Activated CD8-positive, alpha-beta T cell treated with anti-CD3 and anti-CD28 coated beads, Interleukin-2, amount 10 ng/mL, durations not matched to agents 7 days and 5 days (primary cell): ENCODE results near the gene PJVK. TPM values are rescaled to one million over a fixed set of nuclear protein-coding genes. Genes with fewer than 3 reads are reported as not detected.
A peak's percentile ranks its signal among the peaks of the same experiment; 100 is the strongest.
"Not testable (repeated sequence)": the region's sequence is repeated elsewhere in the genome, so short reads cannot be mapped to it uniquely, and the experiment has no call there.

Source experiments
- ATAC-seq: fragments of 150-1000 bp; cut with Tn5 transposase; one replicate; pipeline ENCODE4 v1.10.0; 2021; ENCODE audit warnings: moderate library complexity
- CTCF ChIA-PET: fragments of 350-600 bp; sonication (Branson Sonifier 250); formaldehyde crosslinking; loops from one replicate; lab custom pipeline; 2021; ENCODE audit warnings: antibody characterized with exemption; lab: Charles Lee
- POLR2A ChIA-PET: fragments of 350-600 bp; sonication (Branson Sonifier 250); formaldehyde crosslinking; loops from one replicate; lab custom pipeline; 2021; ENCODE audit warnings: antibody characterized with exemption; lab: Charles Lee
- DNase-seq: peaks from one replicate; pipeline ENCODE4 v3.0.0-alpha.2; 2020
- H3K27ac Mint-ChIP-seq: one replicate; pipeline ENCODE4 v1.8.0; 2021; ENCODE audit warnings: mild to moderate bottlenecking, mixed read lengths
- H3K27me3 Mint-ChIP-seq: one replicate; pipeline ENCODE4 v1.8.0; 2021; ENCODE audit warnings: low read depth, mixed read lengths
- H3K36me3 Mint-ChIP-seq: one replicate; pipeline ENCODE4 v1.8.0; 2021; ENCODE audit warnings: low read depth, mixed read lengths
- H3K4me1 Mint-ChIP-seq: one replicate; pipeline ENCODE4 v1.8.0; 2021; ENCODE audit warnings: low read depth, mixed read lengths
- H3K4me3 Mint-ChIP-seq: one replicate; pipeline ENCODE4 v1.8.0; 2021; ENCODE audit warnings: mild to moderate bottlenecking, mixed read lengths
- H3K9me3 Mint-ChIP-seq: one replicate; pipeline ENCODE4 v1.8.0; 2022; ENCODE audit warnings: mixed read lengths; ENCODE audit not compliant: insufficient read depth
- total RNA-seq, 2 experiments: library from RNA; stranded (reverse); gene quantifications; one replicate each; pipeline ENCODE4 v1.2.3, GENCODE V29; 2021

The PJVK gene, protein sequence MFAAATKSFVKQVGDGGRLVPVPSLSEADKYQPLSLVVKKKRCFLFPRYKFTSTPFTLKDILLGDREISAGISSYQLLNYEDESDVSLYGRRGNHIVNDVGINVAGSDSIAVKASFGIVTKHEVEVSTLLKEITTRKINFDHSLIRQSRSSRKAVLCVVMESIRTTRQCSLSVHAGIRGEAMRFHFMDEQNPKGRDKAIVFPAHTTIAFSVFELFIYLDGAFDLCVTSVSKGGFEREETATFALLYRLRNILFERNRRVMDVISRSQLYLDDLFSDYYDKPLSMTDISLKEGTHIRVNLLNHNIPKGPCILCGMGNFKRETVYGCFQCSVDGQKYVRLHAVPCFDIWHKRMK
- under 1 TPM; 0.50 to 0.99 TPM for total RNA-seq

DNA sequence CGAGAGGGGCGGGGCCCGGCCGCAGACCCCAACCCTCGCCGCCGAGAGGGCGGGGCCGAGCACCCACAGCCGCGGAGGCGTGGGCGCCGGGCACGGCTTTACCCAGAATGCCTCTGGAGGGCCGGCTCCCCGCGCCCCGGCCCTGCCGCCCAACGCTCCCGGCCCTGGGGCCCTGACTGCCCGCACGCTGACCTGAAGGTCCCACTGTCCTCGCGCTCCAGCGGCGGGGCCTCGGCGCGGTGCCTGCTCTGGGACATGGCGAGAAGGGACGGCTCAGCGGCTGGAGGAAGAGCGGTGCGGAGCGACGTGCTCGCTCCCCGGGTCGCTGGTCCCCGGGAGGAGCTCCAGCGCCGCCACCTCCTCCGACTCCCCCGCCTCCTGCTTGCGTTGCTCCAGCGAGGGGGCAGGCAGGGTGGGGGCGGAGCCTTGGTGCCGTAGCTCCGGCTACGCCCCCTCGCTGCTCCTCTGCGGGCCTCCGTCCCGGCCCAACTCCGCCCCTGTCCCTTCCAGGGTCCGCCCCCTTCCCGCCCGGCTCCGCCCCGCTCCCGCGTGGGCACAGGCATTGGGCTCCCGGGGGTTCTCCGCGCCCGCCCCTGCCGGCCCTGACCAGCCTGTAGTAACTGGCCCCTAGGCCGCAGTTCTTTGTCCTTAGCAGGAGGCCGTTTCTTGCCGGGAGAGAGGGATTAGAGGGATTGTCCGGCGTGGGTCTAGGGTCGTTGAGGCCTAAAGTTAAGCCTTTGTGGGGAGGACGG, at the start of gene PJVK, which contains the start of gene PRKRA:
TSS of gene PJVK (plus strand) at position 605 of the 752 bp plus-strand sequence. CDS start 2,032 bp downstream, outside the sequence.
TSS of gene PRKRA (minus strand) at position 402 of the 752 bp plus-strand sequence. CDS start at position 257, 145 bp downstream.
- H3K9me3 Mint-ChIP-seq: no peaks in the 10 kb centered on the region
- H3K27me3 Mint-ChIP-seq: peaks cover 3% of the 10 kb centered on the region
- H3K36me3 Mint-ChIP-seq: peaks cover 25% of the 10 kb centered on the region
- ChIA-PET POLR2A (interaction anchor here (0.6 to 3.5 kb wide), 11 partner anchors 10 to 1187 kb away, joined by 3 to 32 read pairs (median 3); partner anchors contain the start of genes FKBP7 and NFE2L2), CTCF (interaction anchor here (0.8 to 11.1 kb wide), 9 partner anchors 18 to 73 kb away, joined by 3 to 83 read pairs (median 5); no protein-coding TSS in a partner anchor)
- peak within 1 kb of the TSS; percentile 93 for H3K27ac Mint-ChIP-seq
- peak; percentile 92 for ATAC-seq
- H3K4me3 Mint-ChIP-seq: peak within 1 kb of the TSS; percentile 88
- DNase-seq: peak; percentile 96
- peaks cover 30% of the 10 kb centered on the region for H3K4me1 Mint-ChIP-seq

DNA sequence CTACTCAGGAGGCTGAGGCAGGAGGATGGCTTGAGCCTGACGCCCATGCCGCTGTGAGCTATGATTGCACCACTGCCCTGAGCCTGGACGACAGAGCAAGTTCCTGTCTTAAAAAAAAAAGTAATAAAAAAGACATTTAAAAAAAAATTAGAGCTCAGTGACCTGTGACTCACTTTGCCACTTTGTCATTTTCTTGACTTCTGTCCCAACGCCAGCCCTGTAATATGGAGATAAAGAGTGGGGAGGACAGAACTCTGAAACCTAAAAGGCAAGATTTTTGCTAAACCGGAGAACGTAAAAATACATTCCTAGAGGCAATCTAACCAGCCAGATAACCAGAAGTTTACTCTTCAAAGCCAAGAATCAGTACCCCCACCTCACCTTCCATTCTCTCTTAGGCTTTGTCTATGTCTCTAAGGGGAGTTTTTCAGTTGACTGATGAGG, 49.2 kb upstream of the PJVK start:
- ATAC-seq: no peak
- ChIA-PET CTCF (interaction anchor here (1.0 to 6.6 kb wide), 3 partner anchors 13 to 96 kb away, joined by 5 to 83 read pairs (median 5); no protein-coding TSS in a partner anchor), POLR2A (interaction anchor here (0.6 to 1.0 kb wide), 2 partner anchors 13 to 122 kb away, joined by 3 read pairs; no protein-coding TSS in a partner anchor)
- Mint-ChIP-seq H3K36me3 (no peaks in the 10 kb centered on the region), H3K27me3 (peaks cover 13% of the 10 kb centered on the region), H3K27ac (no peak overlapping the region), H3K4me3 (no peak overlapping the region), H3K4me1 (peaks cover 22% of the 10 kb centered on the region), H3K9me3 (no peaks in the 10 kb centered on the region)
- DNase-seq: no peak

DNA sequence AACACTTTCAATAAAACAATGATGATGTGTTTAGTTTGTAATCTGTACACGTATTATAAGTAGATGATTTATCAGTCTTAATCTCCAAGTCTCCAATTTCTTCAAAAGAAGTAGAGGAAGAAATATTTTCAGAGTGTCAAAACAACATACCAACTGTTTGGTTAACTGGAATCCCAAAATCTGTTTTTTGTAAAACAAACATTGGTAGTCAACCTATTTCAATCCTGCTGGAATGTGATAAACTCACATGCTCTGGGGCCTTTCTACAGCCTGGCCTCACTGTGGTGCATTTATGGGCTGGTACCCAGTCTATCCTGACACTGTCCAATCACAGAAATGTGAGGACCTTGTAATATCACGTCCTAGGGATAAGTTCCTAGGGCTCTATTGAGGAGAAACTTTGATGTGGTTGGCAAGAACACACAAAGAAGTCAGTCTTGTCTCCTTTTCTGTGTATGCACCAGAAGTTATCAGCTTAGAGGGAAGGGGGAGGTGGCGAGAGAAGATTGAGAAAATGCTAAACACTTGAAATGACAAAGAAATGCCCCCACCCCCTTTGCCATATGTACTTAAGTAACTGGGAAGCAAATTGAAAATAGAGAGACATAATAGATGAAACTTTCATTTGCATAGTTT, 47.4 kb upstream of the PJVK start:
- POLR2A ChIA-PET: interaction anchor here (0.6 to 3.0 kb wide), 3 partner anchors 11 to 106 kb away, joined by 3 to 55 read pairs (median 3); partner anchors contain the start of genes PJVK and PRKRA
- Mint-ChIP-seq H3K27ac (peak overlapping the region; percentile 84), H3K36me3 (no peaks in the 10 kb centered on the region), H3K4me3 (peak overlapping the region; percentile 34), H3K4me1 (peaks cover 18% of the 10 kb centered on the region), H3K9me3 (no peaks in the 10 kb centered on the region), H3K27me3 (peaks cover 11% of the 10 kb centered on the region)
- DNase-seq (no peak), ATAC-seq (peak; percentile 14)
- CTCF ChIA-PET: interaction anchor here (1.3 to 6.6 kb wide), 5 partner anchors 11 to 292 kb away, joined by 3 to 83 read pairs (median 11); partner anchors contain the start of genes PJVK, PRKRA and RBM45

DNA sequence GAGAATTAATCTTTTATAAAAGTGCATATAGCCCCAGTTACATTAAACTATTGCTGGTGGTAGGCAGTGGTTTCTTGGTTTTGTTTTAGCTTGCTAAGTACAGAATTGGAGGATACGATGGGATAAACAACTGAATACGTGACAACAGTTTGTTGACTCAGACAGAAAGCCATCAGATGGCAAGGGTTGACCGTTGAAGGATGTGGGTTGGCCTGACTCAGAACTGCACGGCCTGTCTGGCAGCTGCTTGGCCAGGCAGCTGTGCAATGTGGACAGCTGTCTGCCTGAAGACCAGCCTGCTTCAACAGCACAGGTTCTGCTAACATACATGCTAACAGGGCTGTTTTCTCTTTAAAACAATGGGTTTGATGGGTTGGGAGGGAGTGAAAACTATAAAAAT, 46.8 kb upstream of the PJVK start:
- Mint-ChIP-seq H3K9me3 (no peaks in the 10 kb centered on the region), H3K27ac (peak overlapping the region; percentile 84), H3K27me3 (peaks cover 11% of the 10 kb centered on the region), H3K36me3 (no peaks in the 10 kb centered on the region), H3K4me1 (peaks cover 18% of the 10 kb centered on the region), H3K4me3 (peak overlapping the region; percentile 34)
- ATAC-seq (peak; percentile 84), DNase-seq (peak; percentile 44)
- CTCF ChIA-PET: interaction anchor here (1.3 to 6.6 kb wide), 6 partner anchors 9 to 292 kb away, joined by 3 to 83 read pairs (median 11); partner anchors contain the start of genes PJVK, PRKRA and RBM45
- POLR2A ChIA-PET: interaction anchor here (0.8 to 3.0 kb wide), 2 partner anchors 10 to 47 kb away, joined by 3 to 55 read pairs; partner anchors contain the start of genes PJVK and PRKRA

DNA sequence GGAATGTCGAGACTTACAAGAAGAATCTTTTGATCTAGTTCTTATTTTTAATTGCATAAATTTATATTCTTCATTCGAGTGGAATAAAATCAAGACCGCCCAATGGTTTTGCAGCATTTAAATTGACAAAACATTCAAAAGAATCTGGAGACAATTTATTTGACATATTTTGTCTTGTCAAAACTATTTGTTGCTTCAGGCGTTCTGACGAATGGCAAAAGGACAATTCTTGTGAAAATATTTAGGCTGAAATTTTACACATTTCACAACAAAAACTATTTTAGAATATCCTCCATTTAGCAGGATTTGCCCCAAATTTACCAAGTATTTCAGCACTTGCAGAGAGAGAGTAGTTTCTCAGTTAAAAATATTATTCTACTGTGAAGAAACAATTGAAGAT, 41.9 kb upstream of the PJVK start:
- ChIA-PET POLR2A (no interaction called here), CTCF (no interaction called here)
- Mint-ChIP-seq H3K4me3 (no peak overlapping the region), H3K27me3 (peaks cover 4% of the 10 kb centered on the region), H3K36me3 (no peaks in the 10 kb centered on the region), H3K4me1 (peaks cover 24% of the 10 kb centered on the region), H3K27ac (no peak overlapping the region), H3K9me3 (peaks cover 5% of the 10 kb centered on the region)
- ATAC-seq: no peak
- no peak for DNase-seq

DNA sequence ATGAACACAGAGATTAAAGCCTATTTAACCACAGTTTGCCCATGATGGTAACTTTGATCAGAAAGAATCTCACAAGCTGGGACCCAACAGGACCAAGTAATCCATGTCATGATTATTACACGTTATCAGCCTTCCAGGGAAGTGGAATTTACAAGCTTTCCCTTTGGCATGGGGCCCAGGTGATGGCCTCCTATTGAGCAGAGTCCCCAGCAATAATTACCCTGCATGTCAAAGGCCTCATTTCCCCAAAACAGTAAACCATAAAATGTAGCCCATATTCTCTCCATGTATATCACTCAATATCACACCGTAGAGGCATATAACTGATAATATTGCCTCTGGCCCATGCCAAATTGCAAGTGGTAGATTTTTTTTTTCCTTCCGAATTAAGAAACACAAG, 39.1 kb upstream of the PJVK start:
- H3K4me1 Mint-ChIP-seq: peaks cover 30% of the 10 kb centered on the region
- H3K9me3 Mint-ChIP-seq: peaks cover 5% of the 10 kb centered on the region
- POLR2A ChIA-PET: interaction anchor here (0.7 kb wide), 1 partner anchor 39 kb away, joined by 3 read pairs; the partner anchor contains the start of genes PJVK and PRKRA
- peaks cover 10% of the 10 kb centered on the region for H3K36me3 Mint-ChIP-seq
- CTCF ChIA-PET: interaction anchor here (5.4 to 6.1 kb wide), 3 partner anchors 8 to 34 kb away, joined by 83 to 179 read pairs (median 83); partner anchors contain the start of genes PJVK and PRKRA
- no peak overlapping the region for H3K27ac Mint-ChIP-seq
- DNase-seq (no peak), ATAC-seq (no peak)
- H3K27me3 Mint-ChIP-seq: peaks cover 4% of the 10 kb centered on the region
- no peak overlapping the region for H3K4me3 Mint-ChIP-seq

DNA sequence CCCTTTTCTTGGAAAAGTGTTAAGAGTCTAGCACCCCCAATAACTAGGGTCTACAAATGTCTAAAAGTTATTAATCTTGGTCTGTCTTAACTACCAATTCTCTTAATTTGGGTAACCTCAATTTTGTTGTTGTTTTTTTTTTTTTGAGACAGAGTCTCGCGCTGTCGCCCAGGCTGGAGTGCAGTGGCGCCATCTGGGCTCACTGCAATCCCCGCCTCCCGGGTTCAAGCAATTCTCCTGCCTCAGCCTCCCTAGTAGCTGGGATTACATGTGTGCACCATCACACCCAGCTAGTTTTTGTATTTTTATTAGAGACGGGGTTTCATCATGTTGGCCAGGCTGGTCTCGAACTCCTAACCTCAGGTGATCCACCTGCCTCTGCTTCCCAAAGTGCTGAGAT, 38.7 kb upstream of the PJVK start:
- Mint-ChIP-seq H3K27ac (peak overlapping the region; percentile 89), H3K4me1 (peaks cover 30% of the 10 kb centered on the region), H3K36me3 (peaks cover 11% of the 10 kb centered on the region), H3K4me3 (peak overlapping the region; percentile 79)
- ChIA-PET CTCF (interaction anchor here (2.6 to 6.1 kb wide), 6 partner anchors 8 to 302 kb away, joined by 9 to 179 read pairs (median 60); partner anchors contain the start of genes PJVK, PRKRA and RBM45), POLR2A (interaction anchor here (0.7 to 3.7 kb wide), 5 partner anchors 8 to 39 kb away, joined by 3 to 55 read pairs (median 5); partner anchors contain the start of genes PJVK and PRKRA)
- not testable (repeated sequence) for H3K27me3 Mint-ChIP-seq, DNase-seq, H3K9me3 Mint-ChIP-seq, ATAC-seq

DNA sequence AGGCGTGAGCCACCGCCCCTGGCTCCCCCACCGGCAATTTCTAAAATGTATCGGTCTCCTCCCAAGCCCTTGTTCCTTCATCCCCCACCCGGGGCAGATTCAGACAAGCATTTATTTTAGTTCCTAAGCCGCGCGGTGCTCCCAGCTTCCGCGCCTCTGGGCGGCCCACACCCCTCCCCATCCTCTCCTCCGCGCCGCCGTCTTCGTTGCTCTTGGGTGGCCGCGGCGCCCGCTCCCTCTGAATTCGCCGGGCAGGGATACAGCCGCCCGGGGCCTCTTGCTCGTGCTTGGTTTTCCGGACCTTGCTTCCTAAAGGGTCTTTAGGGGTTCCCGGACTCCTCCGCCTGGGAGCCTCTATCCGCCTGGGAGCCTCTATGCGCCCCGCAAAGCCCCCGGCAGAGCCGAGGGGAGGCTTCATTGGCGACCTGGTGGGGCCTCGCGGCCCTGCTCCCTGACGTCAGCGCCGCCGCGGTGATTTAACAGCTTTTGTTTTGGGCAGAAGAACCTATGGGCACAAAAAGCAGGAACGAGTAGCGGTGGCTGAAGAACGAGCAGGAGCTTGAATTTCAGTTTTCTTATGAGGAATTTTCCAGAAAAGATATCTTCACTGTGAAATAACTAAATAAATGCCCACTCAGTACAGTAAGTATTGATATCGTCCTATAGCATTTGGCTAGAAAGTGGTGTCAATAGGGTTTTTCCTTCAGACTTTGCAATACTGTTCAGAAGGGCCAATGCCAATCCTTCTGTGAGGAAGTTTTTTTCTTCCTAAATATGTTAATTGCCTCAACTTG, 37.5 kb upstream of the PJVK start:
- Mint-ChIP-seq H3K36me3 (peaks cover 11% of the 10 kb centered on the region), H3K4me3 (peak overlapping the region; percentile 79), H3K27me3 (peaks cover 4% of the 10 kb centered on the region), H3K4me1 (peaks cover 30% of the 10 kb centered on the region), H3K27ac (peak overlapping the region; percentile 89), H3K9me3 (peaks cover 5% of the 10 kb centered on the region)
- ChIA-PET POLR2A (interaction anchor here (0.6 to 3.7 kb wide), 8 partner anchors 9 to 301 kb away, joined by 3 to 55 read pairs (median 5); partner anchors contain the start of genes PJVK, PLEKHA3, PRKRA and RBM45), CTCF (interaction anchor here (1.2 to 6.1 kb wide), 21 partner anchors 9 to 407 kb away, joined by 3 to 179 read pairs (median 9); partner anchors contain the start of genes PJVK, PRKRA and RBM45)
- DNase-seq (peak; percentile 86), ATAC-seq (peak; percentile 83)

DNA sequence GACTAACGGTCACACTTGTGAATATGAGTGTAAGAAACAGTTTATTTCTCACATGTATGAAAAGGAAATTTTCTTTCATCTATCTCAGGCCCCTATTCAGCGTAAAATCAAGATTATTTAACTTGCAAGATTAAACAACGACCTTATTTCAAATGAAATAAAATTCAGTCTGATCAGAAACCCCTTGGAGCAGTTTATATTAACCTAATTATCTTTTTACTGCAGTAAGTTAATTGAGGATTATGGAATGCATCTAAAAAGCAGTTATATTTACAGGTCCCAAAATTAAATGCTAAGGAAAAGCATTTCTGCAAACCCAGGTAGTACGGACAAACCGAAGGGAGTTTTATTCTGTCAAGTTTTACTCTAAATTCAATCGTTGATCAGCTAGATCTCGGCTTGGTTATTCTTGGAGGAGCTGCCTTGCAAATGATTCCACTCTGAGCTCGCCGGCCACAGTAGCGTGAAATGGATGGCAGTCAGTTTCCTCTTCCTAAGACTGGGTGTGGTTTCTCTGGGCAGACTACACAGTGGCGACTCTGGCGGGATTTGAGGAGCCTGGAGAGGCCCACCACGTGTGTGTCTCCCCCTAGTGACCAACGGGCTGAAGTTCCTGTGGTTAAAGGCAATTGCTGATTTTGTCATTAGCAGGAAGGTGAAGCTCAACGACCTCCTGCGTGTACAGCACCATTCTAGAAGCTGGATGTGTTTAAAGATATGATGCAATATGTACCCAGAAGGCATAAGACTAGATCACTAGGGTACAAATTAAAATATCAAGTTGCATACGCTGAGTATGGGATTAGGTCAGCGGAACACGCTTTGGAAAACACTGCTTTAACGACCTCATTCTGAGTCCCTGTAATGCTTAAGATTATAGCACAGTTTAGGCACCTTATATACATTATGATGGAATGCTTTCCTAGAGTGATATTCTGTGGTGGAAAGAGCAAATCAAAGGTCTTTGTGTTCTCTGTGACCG, 36.6 kb upstream of the PJVK start:
- ATAC-seq (peak; percentile 80), DNase-seq (peak; percentile 90)
- H3K4me1 Mint-ChIP-seq: peaks cover 30% of the 10 kb centered on the region
- peaks cover 5% of the 10 kb centered on the region for H3K9me3 Mint-ChIP-seq
- peaks cover 4% of the 10 kb centered on the region for H3K27me3 Mint-ChIP-seq
- peak overlapping the region; percentile 79 for H3K4me3 Mint-ChIP-seq
- CTCF ChIA-PET: interaction anchor here (0.6 to 6.1 kb wide), 28 partner anchors 9 to 406 kb away, joined by 3 to 179 read pairs (median 6); partner anchors contain the start of genes PJVK, PRKRA and RBM45
- H3K36me3 Mint-ChIP-seq: peaks cover 11% of the 10 kb centered on the region
- POLR2A ChIA-PET: interaction anchor here (0.6 to 3.7 kb wide), 10 partner anchors 10 to 302 kb away, joined by 3 to 55 read pairs (median 4); partner anchors contain the start of genes PJVK, PLEKHA3, PRKRA and RBM45
- peak overlapping the region; percentile 89 for H3K27ac Mint-ChIP-seq
